GM23338 (cell line): ENCODE results near the gene P2RY8. TPM values are rescaled to one million over a fixed set of nuclear protein-coding genes. Genes with fewer than 3 reads are reported as not detected.
"Not testable (repeated sequence)": the region's sequence is repeated elsewhere in the genome, so short reads cannot be mapped to it uniquely, and the experiment has no call there.

Experiments
- ATAC-seq: fragments of 200-7000 bp; cut with Tn5 transposase; 3 replicates; pipeline ENCODE4 v1.9.1; 2020
- DNase-seq: peaks from one replicate; pipeline ENCODE4 v3.0.0-alpha.2; 2015; ENCODE audit warnings: low spot score
- H2AFZ ChIP-seq: fragments of 200-600 bp; sonication (generic); 2 replicates; pipeline ENCODE4 v1.8.0; 2016; ENCODE audit warnings: antibody characterized with exemption, mild to moderate bottlenecking, moderate library complexity
- H3F3A ChIP-seq: fragments of 200-600 bp; sonication (generic); replicated peaks from 2 replicates; pipeline ENCODE4 v1.8.0; 2017; ENCODE audit warnings: antibody characterized with exemption, mixed run types, low read depth
- H3K27ac ChIP-seq: fragments of 200-600 bp; sonication (generic); 2 replicates; pipeline ENCODE4 v1.6.1; 2016; ENCODE audit warnings: low read depth
- H3K27me3 ChIP-seq: fragments of 200-600 bp; sonication (generic); 2 replicates; pipeline ENCODE4 v1.8.0; 2016; ENCODE audit warnings: mild to moderate bottlenecking, mixed run types, moderate library complexity; ENCODE audit not compliant: insufficient read depth
- H3K36me3 ChIP-seq: fragments of 200-600 bp; sonication (generic); 2 replicates; pipeline ENCODE4 v1.8.0; 2016; ENCODE audit warnings: mild to moderate bottlenecking; ENCODE audit not compliant: insufficient read depth
- H3K4me1 ChIP-seq: fragments of 200-600 bp; sonication (generic); 2 replicates; pipeline ENCODE4 v1.8.0; 2016; ENCODE audit warnings: mild to moderate bottlenecking, moderate library complexity; ENCODE audit not compliant: insufficient read depth
- H3K4me2 ChIP-seq: fragments of 200-600 bp; sonication (generic); 2 replicates; pipeline ENCODE4 v1.7.1; 2017; ENCODE audit warnings: mixed run types
- H3K4me3 ChIP-seq: fragments of 200-600 bp; sonication (generic); 2 replicates; pipeline ENCODE4 v1.6.1; 2016; ENCODE audit warnings: mixed run types
- H3K79me2 ChIP-seq: fragments of 200-600 bp; sonication (generic); replicated peaks from 2 replicates; pipeline ENCODE4 v1.8.0; 2017; ENCODE audit warnings: mild to moderate bottlenecking; ENCODE audit not compliant: insufficient read depth
- H3K9me2 ChIP-seq: fragments of 200-600 bp; sonication (generic); 2 replicates; pipeline ENCODE4 v1.8.0; 2017; ENCODE audit not compliant: insufficient read depth
- H4K20me1 ChIP-seq: fragments of 200-600 bp; sonication (generic); replicated peaks from 2 replicates; pipeline ENCODE4 v1.8.0; 2017; ENCODE audit warnings: mild to moderate bottlenecking; ENCODE audit not compliant: insufficient read depth
- H3K27ac Mint-ChIP-seq: 2 replicates; pipeline ENCODE4 v1.8.0; 2020; ENCODE audit warnings: inconsistent platforms, mild to moderate bottlenecking, moderate library complexity, mixed read lengths
- H3K27me3 Mint-ChIP-seq: 3 replicates; pipeline ENCODE4 v1.8.0; 2022; ENCODE audit warnings: low read depth, mild to moderate bottlenecking, moderate library complexity, mixed read lengths, inconsistent platforms; ENCODE audit not compliant: insufficient read depth, poor library complexity
- H3K36me3 Mint-ChIP-seq: 3 replicates; pipeline ENCODE4 v1.8.0; 2021; ENCODE audit warnings: low read depth, mild to moderate bottlenecking, inconsistent platforms, moderate library complexity, mixed read lengths
- H3K4me1 Mint-ChIP-seq: 3 replicates; pipeline ENCODE4 v1.8.0; 2020; ENCODE audit warnings: mild to moderate bottlenecking, inconsistent platforms, mixed read lengths
- H3K4me3 Mint-ChIP-seq: 3 replicates; pipeline ENCODE4 v1.8.0; 2021; ENCODE audit warnings: moderate library complexity, mild to moderate bottlenecking, inconsistent platforms, mixed read lengths
- H3K9me3 Mint-ChIP-seq: 3 replicates; pipeline ENCODE4 v1.8.0; 2020; ENCODE audit warnings: moderate library complexity, mild to moderate bottlenecking, inconsistent platforms, mixed read lengths
- CTCF ChIP-seq, 2 experiments: fragments of 200-600 bp in 1 of 2; sonication (generic) in 1 of 2; conservative IDR thresholded peaks; 2 replicates each; pipeline versions ENCODE4 v1.5.1 to v1.6.1; 2016 to 2017; ENCODE audit warnings: antibody characterized with exemption in 2 of 2, low read depth in 2 of 2, mild to moderate bottlenecking in 2 of 2, moderate library complexity in 1 of 2
- EZH2 ChIP-seq: fragments of 200-600 bp; sonication (generic); IDR thresholded peaks from one replicate; pipeline ENCODE4 v1.8.0; 2017; ENCODE audit warnings: antibody characterized with exemption, mild to moderate bottlenecking, low read depth; ENCODE audit not compliant: unreplicated experiment
- JUNB ChIP-seq: IDR thresholded peaks from one replicate; pipeline ENCODE4 v1.6.1; 2016; ENCODE audit warnings: antibody characterized with exemption; ENCODE audit not compliant: unreplicated experiment
- NANOG ChIP-seq: IDR thresholded peaks from 2 replicates; pipeline ENCODE4 v1.6.1; 2016; ENCODE audit warnings: antibody characterized with exemption, borderline replicate concordance
- POLR2AphosphoS5 ChIP-seq: IDR thresholded peaks from 2 replicates; pipeline ENCODE4 v1.6.1; 2016; ENCODE audit warnings: antibody characterized with exemption, low read depth
- REST ChIP-seq: IDR thresholded peaks from one replicate; pipeline ENCODE4 v1.6.1; 2018; ENCODE audit warnings: antibody characterized with exemption; ENCODE audit not compliant: unreplicated experiment
- STAT1 ChIP-seq: IDR thresholded peaks from one replicate; pipeline ENCODE4 v1.6.1; 2016; ENCODE audit warnings: antibody characterized with exemption; ENCODE audit not compliant: unreplicated experiment
- ZNF114 ChIP-seq: fragments of 250-450 bp; sonication (Bioruptor Pico); IDR thresholded peaks from 2 replicates; pipeline ENCODE4 v1.5.0; 2020; ENCODE audit warnings: mild to moderate bottlenecking, moderate library complexity
- polyA plus RNA-seq: library from polyadenylated mRNA; unstranded; fragments of >200 nt; fragmentation: Nextera tagmentation; extraction: Ambion mirVana; gene quantifications from 2 replicates; pipeline ENCODE4 v1.2.1, GENCODE V29; 2016
- total RNA-seq: library from RNA; depleted of rRNA; stranded (reverse); fragments of >200 nt; shearing (Covaris generic); gene quantifications from 2 replicates; pipeline ENCODE4 v1.2.3, GENCODE V29; 2014
- TF ChIP-seq, protein P1 (sequence below): IDR thresholded peaks from 2 replicates; pipeline ENCODE4 v1.6.1; 2016; ENCODE audit warnings: antibody characterized with exemption

Gene P2RY8
- total and polyA plus RNA-seq, 2 experiments from 2014 or later, result 0.24 TPM; not detected in 1

DNA sequence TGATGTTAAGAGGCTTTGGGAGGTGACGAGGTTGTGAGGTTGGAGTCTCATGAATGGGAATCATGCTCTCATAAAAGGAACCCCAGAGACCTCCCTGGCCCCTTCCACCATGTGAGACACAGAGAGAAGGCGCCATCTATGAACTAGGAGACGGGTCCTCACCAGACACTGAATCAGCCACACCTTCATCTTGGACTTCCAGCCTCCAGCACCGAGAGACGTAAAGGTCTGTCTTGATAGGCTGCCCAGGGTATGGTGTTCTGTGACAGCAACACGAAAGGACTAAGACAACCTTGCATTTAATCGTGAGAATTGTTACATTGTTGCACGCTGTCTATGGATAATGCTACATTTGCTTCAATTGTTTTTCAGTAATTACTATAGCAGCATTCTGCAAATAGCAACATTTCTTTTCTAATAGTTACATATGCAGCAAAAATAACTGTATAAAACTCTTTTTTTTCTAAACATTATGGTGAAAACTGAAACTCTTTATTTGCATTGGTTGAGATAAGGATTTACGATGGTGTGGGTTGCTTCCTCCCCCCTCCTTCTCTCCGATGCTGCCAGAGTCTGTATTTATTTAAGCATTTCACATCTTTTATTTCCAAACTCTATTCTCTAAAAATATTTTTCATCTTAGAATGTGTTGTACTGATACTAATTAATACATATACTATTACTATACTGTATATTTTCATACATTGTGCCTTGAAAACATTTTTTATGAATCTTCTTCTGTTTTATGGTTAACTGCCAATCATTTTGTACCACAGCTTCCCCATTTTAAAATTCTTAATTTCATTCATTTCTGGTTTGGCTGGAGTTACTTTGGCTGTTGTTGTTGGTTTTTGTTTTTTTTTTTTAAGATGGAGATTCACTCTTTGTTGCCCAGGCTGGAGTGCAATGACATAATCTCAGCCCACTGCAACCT is 28.0 kb upstream of the P2RY8 start (continued):
- no peak for TF ChIP-seq REST
- TF ChIP-seq POLR2AphosphoS5, result no peak
- no peak for TF ChIP-seq EZH2
- no peak for TF ChIP-seq NANOG

DNA sequence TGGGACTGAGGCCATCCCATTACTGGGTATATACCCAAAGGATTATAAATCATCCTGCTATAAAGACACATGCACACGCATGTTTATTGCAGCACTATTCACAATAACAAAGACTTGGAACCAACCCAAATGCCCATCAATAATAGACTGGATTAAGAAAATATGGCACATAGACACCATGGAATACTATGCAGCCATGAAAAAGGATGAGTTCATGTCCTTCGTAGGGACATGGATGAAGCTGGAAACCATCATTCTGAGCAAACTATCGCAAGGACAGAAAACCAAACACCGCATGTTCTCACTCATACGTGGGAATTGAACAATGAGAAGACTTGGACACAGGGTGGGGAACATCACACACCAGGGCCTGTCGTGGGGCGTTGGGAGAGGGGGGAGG is 27.1 kb upstream of the P2RY8 start:
- H3K4me1 ChIP-seq, H3K4me3 ChIP-seq, DNase-seq, H2AFZ ChIP-seq, H3K36me3 ChIP-seq, H3K36me3 Mint-ChIP-seq, H3K4me3 Mint-ChIP-seq, H3K79me2 ChIP-seq, H3K9me2 ChIP-seq, H3K27me3 ChIP-seq, H3K4me1 Mint-ChIP-seq, H3K4me2 ChIP-seq, H4K20me1 ChIP-seq, H3K27me3 Mint-ChIP-seq, H3K27ac Mint-ChIP-seq, H3F3A ChIP-seq, H3K27ac ChIP-seq, ATAC-seq: not testable (repeated sequence)
- H3K9me3 Mint-ChIP-seq, result peaks cover 58% of the 10 kb centered on the region

DNA sequence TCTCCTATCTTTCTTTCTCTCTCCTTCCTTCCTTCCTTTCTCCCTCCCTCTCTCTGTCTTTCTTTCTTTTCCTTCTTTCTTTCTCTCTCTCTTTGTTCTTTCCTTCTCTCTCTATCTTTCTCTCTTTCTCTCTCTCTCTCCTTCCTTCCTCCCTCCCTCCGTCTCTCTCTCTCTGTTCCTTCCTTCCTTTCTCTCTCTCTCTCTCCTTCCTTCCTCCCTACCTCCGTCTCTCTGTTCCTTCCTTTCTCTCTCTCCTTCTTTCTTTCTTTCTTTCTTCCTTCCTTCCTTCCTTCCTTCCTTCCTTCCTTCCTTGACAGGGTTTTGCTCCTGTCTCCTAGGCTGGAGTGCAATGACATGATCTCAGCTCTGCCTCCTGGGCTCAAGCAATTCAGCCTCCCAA is 24.2 kb upstream of the P2RY8 start:
- H3K4me3 Mint-ChIP-seq, result no peak overlapping the region

More for the DNA sequence above, 24.2 kb upstream of the P2RY8 start:
- H3K9me3 Mint-ChIP-seq, result peaks cover 70% of the 10 kb centered on the region
- Histone ChIP-seq H3F3A (no peaks in the 10 kb centered on the region), H3K4me2 (no peak overlapping the region), H4K20me1 (no peaks in the 10 kb centered on the region), H2AFZ (no peak overlapping the region), H3K79me2 (no peaks in the 10 kb centered on the region), H3K36me3 (no peaks in the 10 kb centered on the region), H3K4me3 (no peak overlapping the region), H3K9me2 (no peaks in the 10 kb centered on the region), H3K27me3 (no peaks in the 10 kb centered on the region), H3K27ac (no peak overlapping the region), H3K4me1 (no peaks in the 10 kb centered on the region)
- no peaks in the 10 kb centered on the region for H3K4me1 Mint-ChIP-seq
- H3K36me3 Mint-ChIP-seq, result peaks cover 7% of the 10 kb centered on the region; the same call in 2 of the 3 replicates
- TF ChIP-seq CTCF (conservative IDR thresholded peaks at IDR 0.05; ENCODE audit: low read depth in 2 of 2) (no peak), JUNB (no peak), EZH2 (no peak), STAT1 (no peak), ZNF114 (CRISPR knock-in tag) (no peak), POLR2AphosphoS5 (no peak)
- TF ChIP-seq, protein P1, sequence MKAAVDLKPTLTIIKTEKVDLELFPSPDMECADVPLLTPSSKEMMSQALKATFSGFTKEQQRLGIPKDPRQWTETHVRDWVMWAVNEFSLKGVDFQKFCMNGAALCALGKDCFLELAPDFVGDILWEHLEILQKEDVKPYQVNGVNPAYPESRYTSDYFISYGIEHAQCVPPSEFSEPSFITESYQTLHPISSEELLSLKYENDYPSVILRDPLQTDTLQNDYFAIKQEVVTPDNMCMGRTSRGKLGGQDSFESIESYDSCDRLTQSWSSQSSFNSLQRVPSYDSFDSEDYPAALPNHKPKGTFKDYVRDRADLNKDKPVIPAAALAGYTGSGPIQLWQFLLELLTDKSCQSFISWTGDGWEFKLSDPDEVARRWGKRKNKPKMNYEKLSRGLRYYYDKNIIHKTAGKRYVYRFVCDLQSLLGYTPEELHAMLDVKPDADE, result no peak
- peaks cover 6% of the 10 kb centered on the region for H3K27me3 Mint-ChIP-seq
- no peak for ATAC-seq
- no peak overlapping the region for H3K27ac Mint-ChIP-seq
- no peak for DNase-seq
